SH-SY5Y (cell line): ENCODE measurements around the gene CHRNA4.

Experiments used
- GATA2 ChIP-seq: IDR thresholded peaks from 2 replicates; pipeline ENCODE4 v1.6.1; 2011; ENCODE audit warnings: mild to moderate bottlenecking, low read depth, low read length
- GATA3 ChIP-seq: IDR thresholded peaks from 2 replicates; pipeline ENCODE4 v1.6.1; 2011; ENCODE audit warnings: low read depth, mild to moderate bottlenecking, low read length, moderate library complexity

DNA sequence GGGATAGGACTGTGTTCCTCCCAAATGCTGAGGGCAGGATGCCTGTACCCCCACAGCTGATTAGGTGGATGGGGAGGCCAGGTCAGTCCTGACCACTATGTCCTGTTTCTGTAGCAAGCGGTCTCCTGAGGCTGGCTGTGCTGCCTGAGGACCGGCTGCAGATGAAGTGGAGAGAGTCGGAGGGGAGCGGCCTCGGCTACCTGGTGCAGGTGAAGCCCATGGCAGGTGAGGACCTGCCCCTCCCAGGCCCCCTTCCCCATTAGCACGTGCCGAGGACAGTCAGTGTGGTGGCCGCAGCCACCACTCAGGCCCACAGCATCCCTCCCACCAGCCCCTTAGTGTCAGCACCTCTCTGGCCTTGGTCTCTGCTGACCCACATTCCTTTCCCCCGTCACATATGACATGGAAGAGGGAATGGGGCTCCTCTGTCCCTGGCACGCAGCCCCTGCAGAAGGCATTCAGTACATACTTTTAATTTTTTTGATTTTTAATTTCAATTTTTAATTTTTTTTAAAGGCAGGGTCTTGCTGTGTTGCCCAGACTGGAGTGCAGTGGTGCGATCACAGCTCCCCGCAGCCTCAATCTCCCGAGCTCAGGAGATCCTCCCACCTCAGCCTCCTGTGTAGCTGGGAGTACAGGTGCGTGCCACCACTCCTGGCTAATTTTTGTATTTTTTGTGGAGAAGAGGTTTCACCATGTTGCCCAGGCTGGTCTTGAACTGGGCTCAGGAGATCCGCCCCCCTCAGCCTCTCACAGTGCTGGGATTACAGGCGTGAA, 63.2 kb downstream of the CHRNA4 start:
- TF ChIP-seq GATA2 = no peak
- TF ChIP-seq GATA3 = no peak
